AG08396 (cell line): ENCODE data around the gene ZBTB14.

Source experiments
- DNase-seq: peaks from one replicate; pipeline ENCODE4 v3.0.0; 2012; ENCODE audit warnings: low spot score, mixed read lengths

The ZBTB14 gene

GRCh38 chr18:5295231-5295920 lies at the start of gene ZBTB14:
ZBTB14 (minus strand) TSS chr18:5295726; CDS start chr18:5293246, 2,480 bp downstream.
- peak; percentile 85 for DNase-seq

GRCh38 chr18:5339202-5339834 lies 43.8 kb upstream of the ZBTB14 start:
- DNase-seq: no peak

- DNase-seq: no peak
Measured at GRCh38 chr18:5334456-5335075, 39.0 kb upstream of the ZBTB14 start.

- DNase-seq: no peak
Measured at GRCh38 chr18:5318061-5318700, 22.7 kb upstream of the ZBTB14 start.

GRCh38 chr18:5317186-5317585 lies 21.7 kb upstream of the ZBTB14 start:
- no peak for DNase-seq

GRCh38 chr18:5315838-5316237 lies 20.3 kb upstream of the ZBTB14 start:
- no peak for DNase-seq

GRCh38 chr18:5311301-5311989 lies 15.9 kb upstream of the ZBTB14 start:
- no peak for DNase-seq

GRCh38 chr18:5309888-5310470 lies 14.5 kb upstream of the ZBTB14 start:
- no peak for DNase-seq

- DNase-seq: no peak
Measured at GRCh38 chr18:5305835-5306234, 10.3 kb upstream of the ZBTB14 start.

GRCh38 chr18:5304232-5304631 lies 8.7 kb upstream of the ZBTB14 start:
- no peak for DNase-seq

- no peak for DNase-seq
Measured at GRCh38 chr18:5303636-5304035, 8.1 kb upstream of the ZBTB14 start.

- no peak for DNase-seq
Measured at GRCh38 chr18:5302606-5303005, 7.1 kb upstream of the ZBTB14 start.

GRCh38 chr18:5300476-5301010 lies 5.0 kb upstream of the ZBTB14 start:
- no peak for DNase-seq

GRCh38 chr18:5298156-5298852 lies 2.8 kb upstream of the ZBTB14 start:
- DNase-seq: no peak

GRCh38 chr18:5297597-5297996 lies 2.1 kb upstream of the ZBTB14 start:
- DNase-seq: no peak

- DNase-seq: peak; percentile 85
Measured at GRCh38 chr18:5296706-5297320, 1.3 kb upstream of the ZBTB14 start.

- DNase-seq: peak; percentile 97
Measured at GRCh38 chr18:5295981-5296705, 617 bp upstream of the ZBTB14 start.

GRCh38 chr18:5294457-5295230 lies 882 bp downstream of the ZBTB14 start:
- DNase-seq: no peak

GRCh38 chr18:5294113-5294456 lies 1.4 kb downstream of the ZBTB14 start:
- no peak for DNase-seq
